Calu3 (cell line): Measurements from ENCODE around the gene IL5RA. TPM values are rescaled to one million over a fixed set of nuclear protein-coding genes. Genes with fewer than 3 reads are reported as not detected.

ENCODE experiments used
- BruUV-seq: library from RNA; stranded (reverse); fragments of 400-500 nt; replicated peaks from 2 replicates; lab custom pipeline; 2021; lab: Mats Ljungman, UMichigan
- CTCF ChIA-PET: fragments of 300-600 bp; sonication (Branson Sonifier 250); formaldehyde crosslinking; loops from one replicate; lab custom pipeline; 2022; ENCODE audit warnings: antibody characterized with exemption; lab: Charles Lee
- DNase-seq: peaks from one replicate; pipeline ENCODE4 v3.0.0; 2022
- H3K27ac Mint-ChIP-seq: one replicate; pipeline ENCODE4 v1.8.0; 2022; ENCODE audit warnings: mixed read lengths; ENCODE audit not compliant: unreplicated experiment
- H3K27me3 Mint-ChIP-seq: one replicate; pipeline ENCODE4 v1.8.0; 2022; ENCODE audit warnings: mixed read lengths; ENCODE audit not compliant: unreplicated experiment
- H3K36me3 Mint-ChIP-seq: one replicate; pipeline ENCODE4 v1.8.0; 2022; ENCODE audit warnings: mild to moderate bottlenecking, moderate library complexity, mixed read lengths; ENCODE audit not compliant: insufficient read depth, unreplicated experiment
- H3K4me1 Mint-ChIP-seq: one replicate; pipeline ENCODE4 v1.8.0; 2022; ENCODE audit warnings: mild to moderate bottlenecking, low read depth, mixed read lengths; ENCODE audit not compliant: unreplicated experiment
- H3K4me3 Mint-ChIP-seq: one replicate; pipeline ENCODE4 v1.8.0; 2022; ENCODE audit warnings: mild to moderate bottlenecking, low read depth, moderate library complexity, mixed read lengths; ENCODE audit not compliant: unreplicated experiment
- H3K9me3 Mint-ChIP-seq: one replicate; pipeline ENCODE4 v1.8.0; 2022; ENCODE audit warnings: low read depth, mixed read lengths; ENCODE audit not compliant: unreplicated experiment
- CTCF ChIP-seq: fragments of 200-600 bp; IDR thresholded peaks from one replicate; pipeline ENCODE4 v1.8.0; 2022; ENCODE audit warnings: antibody characterized with exemption; ENCODE audit not compliant: unreplicated experiment
- intact Hi-C: fragments of 100-400 bp; cut with micrococcal nuclease; formaldehyde crosslinking; loops from one replicate; pipeline ENCODE4 v1.10.0; 2022; ENCODE audit not compliant: unreplicated experiment
- total RNA-seq: library from RNA; stranded (reverse); gene quantifications from 2 replicates; pipeline ENCODE4 v1.2.3, GENCODE V29; 2022

Gene IL5RA
- total RNA-seq, 1 experiment from 2014 or later = not detected

GRCh38 chr3:3071136-3071535 lies 39.0 kb downstream of the IL5RA start:
- no peak for DNase-seq
- no peaks in the 10 kb centered on the region for H3K27me3 Mint-ChIP-seq
- BruUV-seq = no TSS peak
- CTCF ChIA-PET = no interaction called here
- intact Hi-C loops = no loop called here
- peaks cover 2% of the 10 kb centered on the region for H3K4me1 Mint-ChIP-seq
- no peak for TF ChIP-seq CTCF
- H3K9me3 Mint-ChIP-seq = no peaks in the 10 kb centered on the region
- no peaks in the 10 kb centered on the region for H3K36me3 Mint-ChIP-seq
- no peak overlapping the region for H3K27ac Mint-ChIP-seq
- no peak overlapping the region for H3K4me3 Mint-ChIP-seq

GRCh38 chr3:3069723-3070122 lies 40.5 kb downstream of the IL5RA start:
- CTCF ChIA-PET = no interaction called here
- no peaks in the 10 kb centered on the region for H3K36me3 Mint-ChIP-seq
- peaks cover 10% of the 10 kb centered on the region for H3K4me1 Mint-ChIP-seq
- no peak overlapping the region for H3K4me3 Mint-ChIP-seq
- no peak overlapping the region for H3K27ac Mint-ChIP-seq
- H3K9me3 Mint-ChIP-seq = no peaks in the 10 kb centered on the region
- no peaks in the 10 kb centered on the region for H3K27me3 Mint-ChIP-seq
- no peak for DNase-seq
- no TSS peak for BruUV-seq
- TF ChIP-seq CTCF = no peak
- intact Hi-C loops = no loop called here

- Mint-ChIP-seq H3K27ac (no peak overlapping the region), H3K4me1 (peaks cover 10% of the 10 kb centered on the region), H3K9me3 (no peaks in the 10 kb centered on the region), H3K36me3 (no peaks in the 10 kb centered on the region), H3K4me3 (no peak overlapping the region), H3K27me3 (no peaks in the 10 kb centered on the region)
- intact Hi-C loops = no loop called here
- BruUV-seq = no TSS peak
- CTCF ChIA-PET = interaction anchor here (0.5 kb wide), 1 partner anchor 1213 kb away, joined by 3 read pairs; no protein-coding TSS in a partner anchor
- DNase-seq = no peak
- no peak for TF ChIP-seq CTCF
Observed at GRCh38 chr3:3068358-3068881, 41.8 kb downstream of the IL5RA start.

GRCh38 chr3:3066910-3067309 lies 43.3 kb downstream of the IL5RA start:
- no TSS peak for BruUV-seq
- no peaks in the 10 kb centered on the region for H3K36me3 Mint-ChIP-seq
- H3K27me3 Mint-ChIP-seq = no peaks in the 10 kb centered on the region
- no peak for TF ChIP-seq CTCF
- no peaks in the 10 kb centered on the region for H3K9me3 Mint-ChIP-seq
- CTCF ChIA-PET = no interaction called here
- DNase-seq = no peak
- H3K4me1 Mint-ChIP-seq = peaks cover 10% of the 10 kb centered on the region
- H3K4me3 Mint-ChIP-seq = no peak overlapping the region
- H3K27ac Mint-ChIP-seq = no peak overlapping the region
- intact Hi-C loops = no loop called here
